ENCODE data around the gene FOXF1. TPM values are rescaled to one million over a fixed set of nuclear protein-coding genes. Genes with fewer than 3 reads are reported as not detected.

FOXF1 gene
- total RNA-seq, 1 donor from 2014 or later = not detected

- Mint-ChIP-seq H3K9me3 (no peaks in the 10 kb centered on the region), H3K4me1 (peaks cover 18% of the 10 kb centered on the region), H3K36me3 (no peaks in the 10 kb centered on the region), H3K27me3 (ENCODE audit: insufficient read depth, low read depth) (peaks cover 83% of the 10 kb centered on the region), H3K27ac (no peak overlapping the region), H3K4me3 (no peak overlapping the region)
- Histone ChIP-seq H3K27me3 (peaks cover 100% of the 10 kb centered on the region), H3K4me1 (peaks cover 37% of the 10 kb centered on the region), H4K20me1 (ENCODE audit: low read depth) (peaks cover 54% of the 10 kb centered on the region), H3K9ac (no peak overlapping the region), H3K79me2 (ENCODE audit: low read depth) (no peaks in the 10 kb centered on the region), H3K27ac (no peak overlapping the region), H3K4me2 (no peak overlapping the region), H3K36me3 (no peaks in the 10 kb centered on the region), H3F3A (ENCODE audit: low read depth) (peaks cover 27% of the 10 kb centered on the region), H3K9me3 (ENCODE audit: low read depth) (no peaks in the 10 kb centered on the region), H2AFZ (replicated peaks) (no peak overlapping the region), H3K4me3 (no peak overlapping the region)
- no peak for DNase-seq (ENCODE audit: low spot score)
- TF ChIP-seq EZH2phosphoT487 (IDR thresholded peaks at IDR 0.05) (no peak), CTCF (IDR thresholded peaks at IDR 0.05) (no peak), EZH2 (IDR thresholded peaks at IDR 0.05) (no peak)
Observed at GRCh38 chr16:86491640-86492023, 18.7 kb upstream of the FOXF1 start.

DNA sequence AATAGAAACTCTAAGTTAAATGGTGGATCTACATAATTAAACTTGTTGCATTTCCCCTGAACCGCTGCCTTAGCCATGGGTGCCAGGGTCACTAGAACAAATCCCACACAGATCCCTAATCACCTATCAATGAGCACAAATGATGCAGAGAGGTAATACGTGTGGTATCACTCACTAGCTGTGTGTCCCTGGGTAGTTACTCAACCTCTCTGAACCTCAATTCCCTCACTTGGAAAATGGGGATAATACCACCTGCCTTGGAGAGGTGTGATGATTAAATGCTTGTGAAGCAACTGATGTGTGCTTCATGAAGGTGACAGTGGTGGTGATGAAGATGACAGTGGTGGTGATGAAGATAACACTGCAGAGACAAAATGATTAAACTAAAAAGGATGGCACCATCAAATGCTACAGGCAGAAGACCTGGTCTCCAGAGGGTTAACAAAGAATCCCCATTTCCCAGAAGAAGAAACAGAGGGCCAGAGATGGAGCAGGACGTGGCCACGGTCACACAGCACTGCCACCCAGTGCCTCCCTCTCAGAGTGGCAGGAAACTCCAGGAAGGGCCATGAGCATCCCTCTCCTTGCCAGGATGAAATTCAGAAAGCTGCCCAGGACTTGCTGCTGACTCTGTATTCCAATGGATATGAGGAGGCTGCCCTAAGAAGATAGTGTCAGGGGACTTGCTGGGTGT, 17.9 kb upstream of the FOXF1 start:
- Mint-ChIP-seq H3K4me3 (no peak overlapping the region), H3K4me1 (peaks cover 18% of the 10 kb centered on the region), H3K36me3 (no peaks in the 10 kb centered on the region), H3K27ac (no peak overlapping the region), H3K9me3 (no peaks in the 10 kb centered on the region), H3K27me3 (ENCODE audit: insufficient read depth, low read depth) (peaks cover 90% of the 10 kb centered on the region)
- Histone ChIP-seq H3K79me2 (ENCODE audit: low read depth) (no peaks in the 10 kb centered on the region), H3K4me3 (no peak overlapping the region), H3K27me3 (peaks cover 100% of the 10 kb centered on the region), H3K4me1 (peaks cover 45% of the 10 kb centered on the region), H3K9me3 (ENCODE audit: low read depth) (no peaks in the 10 kb centered on the region), H3K9ac (no peak overlapping the region), H3K36me3 (no peaks in the 10 kb centered on the region), H2AFZ (replicated peaks) (no peak overlapping the region), H3F3A (ENCODE audit: low read depth) (peaks cover 35% of the 10 kb centered on the region), H3K27ac (no peak overlapping the region), H4K20me1 (ENCODE audit: low read depth) (peaks cover 62% of the 10 kb centered on the region), H3K4me2 (no peak overlapping the region)
- DNase-seq (ENCODE audit: low spot score) = no peak
- TF ChIP-seq CTCF (IDR thresholded peaks at IDR 0.05) (no peak), EZH2 (IDR thresholded peaks at IDR 0.05) (no peak), EZH2phosphoT487 (IDR thresholded peaks at IDR 0.05) (no peak)

DNA sequence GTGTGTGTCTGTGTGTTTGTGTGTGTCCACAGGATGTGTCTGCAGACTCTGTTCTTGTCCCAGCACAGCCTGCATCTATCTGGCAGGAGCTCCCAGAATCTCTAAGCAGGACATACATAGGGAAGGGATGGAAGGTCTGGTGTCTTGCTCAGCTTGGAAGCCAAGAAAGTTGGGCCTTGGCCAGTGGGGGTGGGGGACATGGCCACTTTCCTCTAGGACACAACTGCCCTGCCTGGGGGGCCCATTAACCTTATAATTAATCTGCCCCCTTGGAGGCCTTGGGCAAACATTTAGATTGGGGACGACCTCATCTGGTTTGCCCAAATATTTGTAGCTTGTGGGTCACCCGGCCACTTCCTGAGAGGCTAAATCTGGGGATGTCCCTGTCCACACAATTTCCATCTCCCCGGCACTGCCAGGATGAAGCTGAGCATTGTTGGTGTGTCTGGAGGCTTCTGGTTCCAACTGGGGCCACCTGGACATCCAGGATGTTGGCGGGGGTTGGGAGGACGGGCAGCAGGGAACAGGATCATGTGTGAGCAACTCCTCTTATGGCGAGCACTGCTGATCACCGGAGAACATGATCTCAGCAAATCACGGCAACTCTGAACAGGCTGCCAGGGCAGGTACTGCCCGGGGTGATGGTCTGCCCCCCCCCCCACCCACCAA, 17.2 kb upstream of the FOXF1 start:
- Mint-ChIP-seq H3K36me3 (no peaks in the 10 kb centered on the region), H3K4me1 (peaks cover 19% of the 10 kb centered on the region), H3K4me3 (no peak overlapping the region), H3K9me3 (no peaks in the 10 kb centered on the region), H3K27me3 (ENCODE audit: insufficient read depth, low read depth) (peaks cover 92% of the 10 kb centered on the region), H3K27ac (no peak overlapping the region)
- DNase-seq (ENCODE audit: low spot score) = no peak
- Histone ChIP-seq H3K9ac (no peak overlapping the region), H3K4me3 (no peak overlapping the region), H3K27ac (no peak overlapping the region), H3K9me3 (ENCODE audit: low read depth) (no peaks in the 10 kb centered on the region), H3F3A (ENCODE audit: low read depth) (peaks cover 39% of the 10 kb centered on the region), H3K36me3 (no peaks in the 10 kb centered on the region), H3K4me2 (no peak overlapping the region), H4K20me1 (ENCODE audit: low read depth) (peaks cover 69% of the 10 kb centered on the region), H3K4me1 (peaks cover 46% of the 10 kb centered on the region), H3K79me2 (ENCODE audit: low read depth) (no peaks in the 10 kb centered on the region), H3K27me3 (peaks cover 100% of the 10 kb centered on the region), H2AFZ (replicated peaks) (no peak overlapping the region)
- TF ChIP-seq CTCF (IDR thresholded peaks at IDR 0.05) = no peak
- no peak for TF ChIP-seq EZH2 (IDR thresholded peaks at IDR 0.05)
- no peak for TF ChIP-seq EZH2phosphoT487 (IDR thresholded peaks at IDR 0.05)

Measured in neural progenitor cell (in vitro differentiated cells).